ENCODE measurements around the gene HOXA11. TPM values are rescaled to one million over a fixed set of nuclear protein-coding genes. Genes with fewer than 3 reads are reported as not detected.
A peak's percentile ranks its signal among the peaks of the same experiment; 100 is the strongest.

The HOXA11 gene
- polyA plus RNA-seq, 1 of the 3 experiments (the other 2 are of a cell fraction), result not detected

- Histone ChIP-seq H4K20me1 (ENCODE audit: insufficient read depth) (0 out of 2 replicates have a peak, but pooled peaks cover 8% of the 10 kb centered on the region), H3K4me2 (peak within 1 kb of the TSS; percentile 58), H3K27ac (ENCODE audit: low read depth in 2 of 2, low read length in 1 of 2) (no peak within 1 kb of the TSS), H3K36me3 (replicated peaks in 1 of 2; ENCODE audit: control insufficient read depth in 1 of 2, insufficient read depth in 2 of 2, low read length in 1 of 2) (no peaks in the 10 kb centered on the region), H3K9me2 (no peaks in the 10 kb centered on the region), H2AFZ (ENCODE audit: low read depth) (peak within 1 kb of the TSS; percentile 18; the same call in 1 of the 2 replicates), H3K79me2 (ENCODE audit: insufficient read depth) (no peaks in the 10 kb centered on the region), H3K9me3 (no peaks in the 10 kb centered on the region), H3F3A (replicated peaks; ENCODE audit: insufficient read depth) (peaks cover 7% of the 10 kb centered on the region), H3K4me3 (ENCODE audit: low read depth in 2 of 2, low read length in 1 of 2) (peak within 1 kb of the TSS in 1 of 2 experiments; percentile 14; a peak in 3 of 4 replicates), H3K27me3 (ENCODE audit: insufficient read depth) (peaks cover 100% of the 10 kb centered on the region), H3K4me1 (ENCODE audit: control insufficient read depth in 1 of 2, insufficient read depth in 2 of 2, low read depth in 1 of 2, low read length in 1 of 2) (peaks cover 0 to 2% of the 10 kb centered on the region in 2 experiments; a peak in 1 of 4 replicates), H3K9ac (no peak within 1 kb of the TSS)
- WGBS (ENCODE audit: low lambda C conversion rate), result 35% methylated on average over 30 of the region's 82 CpGs
- CTCF ChIA-PET, result interaction anchor here (0.9 to 12.3 kb wide), 11 partner anchors 8 to 846 kb away, joined by 3 to 205 read pairs (median 4); partner anchors contain the start of genes HOXA3, HOXA5 and HOXA9
- TF ChIP-seq JUND (IDR thresholded peaks at IDR 0.05) (no peak), NFIC (IDR thresholded peaks at IDR 0.05; ENCODE audit: borderline replicate concordance) (no peak), RAD21 (IDR thresholded peaks at IDR 0.05; ENCODE audit: low read length) (no peak), USF2 (IDR thresholded peaks at IDR 0.05; ENCODE audit: borderline replicate concordance, low read depth, low read length) (no peak), FOXM1 (IDR thresholded peaks at IDR 0.05; ENCODE audit: low read depth) (no peak), MXI1 (IDR thresholded peaks at IDR 0.05; ENCODE audit: low read depth, low read length) (no peak), YY1 (IDR thresholded peaks at IDR 0.05; ENCODE audit: low read depth) (no peak), FOSL2 (IDR thresholded peaks at IDR 0.05; ENCODE audit: borderline replicate concordance, low read depth) (no peak), TAF1 (IDR thresholded peaks at IDR 0.05; ENCODE audit: borderline replicate concordance, low read depth, low read length) (no peak), USF1 (IDR thresholded peaks at IDR 0.05; ENCODE audit: borderline replicate concordance, low read depth) (no peak), REST (IDR thresholded peaks at IDR 0.05; ENCODE audit: low read depth, low read length) (no peak), ZBTB33 (IDR thresholded peaks at IDR 0.05; ENCODE audit: borderline replicate concordance, low read depth) (no peak), RCOR1 (IDR thresholded peaks at IDR 0.05; ENCODE audit: low read length) (no peak), FOXJ3 (CRISPR knock-in tag; IDR thresholded peaks at IDR 0.05) (no peak), EZH2phosphoT487 (IDR thresholded peaks at IDR 0.05; ENCODE audit: borderline replicate concordance, low read depth) (no peak; the same call in 1 of the 2 replicates), GABPA (IDR thresholded peaks at IDR 0.05; ENCODE audit: low read depth) (no peak), MAX (IDR thresholded peaks at IDR 0.05; ENCODE audit: low read depth) (no peak)
- DNase-seq, result no peak
- POLR2A ChIA-PET, result no interaction called here
Observed at GRCh38 chr7:27173956-27174873, 10.8 kb downstream of the HOXA11 start, which contains the start of gene HOXA10. TSS of gene HOXA10 (minus strand) at chr7:27174320. CDS start at chr7:27174306, 14 bp downstream.
